AG08395 (cell line): Measurements from ENCODE around the gene ZNF208.
"Not testable (repeated sequence)": the region's sequence is repeated elsewhere in the genome, so short reads cannot be mapped to it uniquely, and the experiment has no call there.

ENCODE experiments used
- DNase-seq: peaks from one replicate; pipeline ENCODE4 v3.0.0; 2012; ENCODE audit warnings: mixed read lengths, low spot score

The ZNF208 gene

GRCh38 chr19:21884786-21885185 lies 126.0 kb downstream of the ZNF208 start:
- not testable (repeated sequence) for DNase-seq

GRCh38 chr19:21883516-21883915 lies 127.2 kb downstream of the ZNF208 start:
- DNase-seq: no peak
